Hematopoietic multipotent progenitor cell (in vitro differentiated cells): ENCODE results near the gene PRLHR. TPM values are rescaled to one million over a fixed set of nuclear protein-coding genes. Genes with fewer than 3 reads are reported as not detected.
A peak's percentile ranks its signal among the peaks of the same experiment; 100 is the strongest.
"Not testable (repeated sequence)": the region's sequence is repeated elsewhere in the genome, so short reads cannot be mapped to it uniquely, and the experiment has no call there.

Experiments used
- DNase-seq, 3 donors: peaks; one replicate each; pipeline ENCODE4 v3.0.0-alpha.2; 2011 to 2015; ENCODE audit warnings: low read depth in 2 of 3, low spot score in 2 of 3
- total RNA-seq: library from RNA; depleted of rRNA; stranded (reverse); fragments of >200 nt; gene quantifications from one replicate; pipeline ENCODE4 v1.2.3, GENCODE V29; 2012

Gene PRLHR
- not detected for total RNA-seq

DNA sequence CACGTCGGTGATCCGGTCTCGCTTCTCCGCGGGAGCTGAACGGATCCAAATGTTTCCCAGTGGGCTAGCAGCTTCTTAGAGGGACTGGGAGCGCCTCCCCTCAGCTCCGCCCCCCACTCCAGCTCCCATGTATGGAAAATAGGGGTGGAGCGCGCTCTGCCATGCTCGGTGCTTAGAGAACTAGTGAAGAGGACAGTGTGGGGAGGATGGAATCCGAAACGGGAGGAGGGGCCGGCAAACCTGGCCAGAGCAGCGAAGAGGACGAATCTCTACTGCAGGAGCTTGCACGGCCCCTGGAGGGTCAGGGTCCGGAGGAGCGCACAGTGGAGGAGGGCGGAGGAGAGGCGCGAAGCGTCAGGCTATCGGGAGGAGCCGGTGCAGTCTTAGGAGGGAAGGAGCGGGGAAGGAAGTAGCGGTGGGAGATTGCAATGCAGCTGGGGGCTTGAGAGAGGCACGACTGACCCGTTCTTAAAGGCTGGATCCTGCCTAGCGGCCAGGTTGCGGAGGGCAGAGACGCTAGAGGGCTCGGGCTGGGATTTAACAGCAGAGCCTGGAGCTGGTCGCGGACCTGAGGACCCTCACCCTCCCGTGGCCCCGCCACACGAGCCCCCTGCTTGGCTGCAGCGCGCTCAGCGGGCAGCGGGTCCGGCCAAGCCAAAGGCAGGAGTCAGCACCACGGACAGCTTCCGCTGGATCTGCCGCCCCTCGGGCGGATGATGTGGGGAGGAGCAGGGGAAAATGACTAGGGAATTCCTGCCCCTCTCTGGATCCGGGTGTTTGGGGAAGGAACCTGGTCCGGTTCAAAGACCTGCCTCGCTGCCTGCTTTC, at the start of gene PRLHR:
Gene PRLHR, minus strand, starts transcription at position 51 of the 828 bp plus-strand sequence. CDS start 404 bp downstream, outside the sequence.
- DNase-seq: peak in 2 of 3 donors; percentile 11 to 20

DNA sequence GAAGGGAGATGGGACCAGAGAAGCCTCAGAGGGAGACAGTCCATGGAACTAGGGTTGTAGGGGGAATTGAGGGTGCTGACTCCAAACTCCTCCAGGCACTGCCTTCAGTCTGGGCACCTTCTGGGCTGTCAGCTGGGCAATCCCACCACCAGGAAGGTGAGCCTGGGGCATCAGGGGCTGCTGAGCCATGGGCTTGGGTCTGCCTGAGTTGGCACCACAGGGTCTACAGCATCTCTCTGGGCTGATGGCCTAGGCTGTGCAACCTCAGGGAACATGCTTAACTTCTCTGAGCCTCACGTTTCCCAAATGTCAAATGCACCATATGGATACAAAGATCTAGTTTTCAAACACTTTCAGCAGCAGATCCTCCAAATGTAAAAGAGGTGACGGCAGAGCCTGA, 46.8 kb upstream of the PRLHR start:
- no peak for DNase-seq

DNA sequence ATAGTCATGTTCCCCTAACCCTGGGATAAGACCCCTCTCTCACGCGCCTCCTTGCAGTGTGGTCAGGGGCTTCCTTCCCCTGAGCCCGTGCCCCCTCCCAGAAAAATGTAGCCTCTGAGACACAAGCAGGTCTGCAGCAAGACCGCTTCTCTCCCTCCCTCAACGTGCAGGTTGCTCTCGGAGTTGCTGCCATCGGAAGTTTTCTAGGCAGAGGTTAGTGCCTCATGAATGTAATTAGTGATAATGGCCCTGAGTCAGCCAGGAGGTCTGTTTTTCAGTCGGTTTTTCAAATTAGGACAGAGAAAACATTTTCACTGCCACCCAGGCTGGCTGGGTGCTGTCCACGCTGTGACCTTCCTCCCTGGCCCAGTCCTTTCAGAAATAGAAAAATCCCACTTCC, 43.2 kb upstream of the PRLHR start:
- DNase-seq: no peak

DNA sequence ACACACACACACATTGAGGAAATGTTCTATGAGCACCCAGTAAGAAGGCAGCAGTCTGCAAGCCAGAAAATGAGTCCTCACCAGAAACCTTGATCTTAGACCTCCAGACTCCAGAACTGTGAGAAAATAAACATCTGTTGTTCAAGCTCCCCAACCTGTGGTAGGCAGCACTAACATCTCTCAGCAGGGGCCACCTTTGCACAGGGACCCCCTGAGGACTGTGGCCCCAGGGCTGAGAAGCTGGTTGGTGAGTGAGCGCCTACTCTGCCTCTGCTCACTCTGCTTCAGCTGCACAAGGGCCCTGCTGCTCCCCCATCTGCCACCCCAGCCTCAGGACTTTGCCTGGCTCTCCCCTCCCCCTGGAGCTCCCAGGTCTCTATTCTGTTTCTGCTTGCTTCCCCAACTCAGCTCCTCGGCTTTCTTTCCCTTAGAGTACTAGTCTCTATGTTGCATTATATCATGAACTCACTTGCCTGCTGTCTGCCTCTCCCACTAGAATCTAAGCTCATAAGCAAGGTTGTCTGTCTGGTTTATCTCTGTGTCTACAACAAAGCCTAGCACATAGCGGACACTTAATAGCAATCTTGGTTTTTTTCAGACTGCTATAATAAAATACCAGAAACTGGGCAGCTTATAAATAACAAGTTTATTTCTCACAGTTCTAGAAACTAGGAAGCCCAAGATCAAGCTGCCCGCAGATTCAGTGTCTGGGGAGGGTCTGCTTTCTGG, 40.4 kb upstream of the PRLHR start:
- DNase-seq: no peak

DNA sequence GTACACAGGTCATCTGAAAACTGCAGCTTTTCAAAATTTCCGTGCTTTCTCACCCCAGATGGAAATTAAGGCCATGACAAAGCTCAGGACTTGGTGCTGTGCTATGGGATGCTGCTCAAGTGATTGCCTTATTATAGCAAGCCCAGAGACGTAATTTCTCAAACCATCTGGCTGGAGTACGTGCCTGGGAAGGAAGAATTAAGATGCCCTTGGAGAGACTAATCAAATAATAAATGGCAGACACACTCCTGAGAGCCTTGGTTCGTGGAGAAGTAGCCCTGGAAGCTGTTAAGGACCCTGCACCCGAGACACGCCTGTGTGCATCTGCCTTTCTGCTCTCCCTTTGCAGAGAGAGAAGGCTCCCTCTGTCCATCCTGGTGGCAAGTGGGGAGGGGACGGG, 38.3 kb upstream of the PRLHR start:
- no peak for DNase-seq

DNA sequence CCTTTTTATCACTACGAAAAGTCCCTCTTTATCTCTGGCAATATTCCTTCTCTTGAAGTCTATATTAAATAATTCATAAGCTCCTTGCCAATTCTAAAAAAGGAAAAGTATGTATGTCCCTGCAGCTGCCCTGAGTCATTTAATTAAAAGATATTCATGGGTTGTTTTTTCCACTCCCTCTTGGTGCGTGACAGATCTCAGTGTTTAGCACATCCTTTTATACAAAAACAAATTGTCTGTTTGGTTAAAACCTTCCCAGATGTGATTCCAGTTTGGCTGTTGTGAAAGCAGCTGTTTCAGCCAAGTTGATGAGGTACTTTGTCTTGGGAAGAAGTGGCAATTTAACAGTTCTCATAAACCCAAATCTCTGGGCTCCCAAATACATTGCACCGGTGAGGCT, 33.8 kb upstream of the PRLHR start:
- no peak for DNase-seq

DNA sequence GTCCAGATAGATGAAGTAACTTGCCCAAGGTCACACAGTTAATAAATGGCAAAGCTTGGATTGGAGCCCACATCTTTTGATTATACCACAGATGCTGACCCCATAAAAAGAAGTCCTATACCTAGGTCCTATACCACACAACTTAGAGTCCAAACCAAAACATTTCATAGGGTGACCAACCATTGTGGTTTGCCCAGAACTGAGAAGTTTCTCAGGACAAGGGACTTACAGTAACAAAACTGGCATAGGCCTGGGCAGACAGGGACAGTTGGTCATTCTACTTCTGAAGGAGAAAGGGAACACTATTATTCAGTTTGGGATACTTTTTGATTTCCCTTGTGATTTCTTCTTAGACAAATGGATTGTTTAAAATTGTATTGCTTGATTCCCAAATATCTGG, 32.9 kb upstream of the PRLHR start:
- no peak for DNase-seq

DNA sequence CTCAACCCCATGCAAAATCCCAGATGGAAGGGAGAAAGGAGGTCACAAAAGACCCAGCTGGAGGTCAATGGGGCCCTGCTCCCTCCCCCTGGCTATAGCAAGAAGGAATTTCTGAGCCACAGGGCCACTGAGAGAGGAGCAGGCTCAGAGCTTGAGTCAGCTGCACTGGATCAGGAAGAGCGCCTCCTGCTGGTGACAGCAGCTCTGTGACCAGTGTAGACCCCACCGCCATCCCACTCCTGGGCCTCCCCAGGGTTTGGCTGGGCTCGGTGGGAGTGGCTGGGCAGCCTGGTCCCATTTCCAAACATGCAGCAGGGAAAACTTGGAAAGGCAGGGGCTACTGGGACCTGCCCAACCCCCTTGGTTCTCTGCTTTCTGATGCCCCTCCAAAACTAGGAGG, 31.5 kb upstream of the PRLHR start:
- DNase-seq: no peak

DNA sequence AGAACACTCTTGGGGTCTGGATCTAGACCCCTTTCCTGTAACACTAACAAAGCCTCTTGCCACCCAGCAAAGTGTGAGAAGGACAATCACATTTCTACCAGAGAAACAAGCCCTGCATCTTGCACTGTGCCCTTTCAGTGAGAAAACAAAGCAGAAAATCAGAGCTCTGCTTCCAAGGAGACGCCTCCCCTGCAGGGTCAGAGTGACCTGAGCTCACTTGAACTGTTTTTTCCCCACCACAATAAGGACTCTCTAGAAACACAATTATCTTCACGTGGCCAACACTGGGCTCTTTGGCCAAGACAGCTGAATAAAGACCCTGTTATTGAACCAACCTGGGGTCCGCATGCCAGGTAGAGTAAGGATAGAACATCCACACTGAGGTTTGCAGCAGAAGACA, 30.1 kb upstream of the PRLHR start:
- no peak for DNase-seq

DNA sequence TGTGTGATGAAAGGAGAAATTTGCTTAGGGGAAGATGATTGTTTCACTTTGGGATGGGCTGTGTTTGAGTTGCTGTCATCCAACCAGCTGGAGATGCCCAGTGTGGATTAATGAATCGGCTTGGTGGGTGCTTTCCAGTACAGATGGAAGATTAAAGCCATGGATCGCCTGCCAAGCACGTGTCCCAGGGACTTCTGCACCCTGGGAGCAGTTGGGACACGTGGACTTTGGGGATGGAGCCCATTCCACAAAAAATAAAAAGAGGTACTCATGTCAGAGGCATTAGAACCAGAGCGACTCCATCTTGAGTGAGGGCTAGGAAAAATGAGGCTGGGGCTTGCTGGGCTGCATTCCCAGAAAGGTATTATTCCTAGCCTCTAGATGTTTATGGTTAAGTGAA, 29.3 kb upstream of the PRLHR start:
- no peak for DNase-seq

DNA sequence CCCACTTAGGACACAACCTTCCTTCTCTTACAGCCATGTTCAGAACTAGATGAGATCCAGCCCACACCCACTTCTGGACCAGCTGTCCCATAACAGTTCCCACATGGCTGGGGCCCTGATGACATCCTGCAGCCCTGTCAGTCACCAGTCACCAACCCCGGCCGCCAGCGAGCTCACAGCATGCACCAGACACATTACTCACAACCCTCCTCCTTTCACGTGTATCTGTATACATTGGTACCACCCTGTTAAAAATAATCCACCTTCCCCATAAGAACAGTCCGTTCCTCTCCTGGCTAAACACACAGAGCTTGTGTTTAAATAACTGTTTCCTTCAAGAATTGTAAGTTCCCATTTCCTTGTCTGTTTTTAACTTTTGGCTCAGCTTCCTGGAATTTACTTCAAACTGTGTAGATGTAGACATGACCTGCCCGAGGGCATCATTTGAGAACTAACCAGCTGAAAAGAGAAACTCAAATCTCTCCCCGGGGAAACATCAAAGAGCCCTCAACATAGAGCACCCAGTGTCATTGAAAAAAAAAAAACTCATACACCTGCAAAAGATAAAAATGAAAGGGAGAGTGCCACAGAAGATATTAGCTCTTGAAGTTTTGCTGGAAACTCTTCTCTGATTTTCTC, 26.0 kb upstream of the PRLHR start:
- no peak for DNase-seq

DNA sequence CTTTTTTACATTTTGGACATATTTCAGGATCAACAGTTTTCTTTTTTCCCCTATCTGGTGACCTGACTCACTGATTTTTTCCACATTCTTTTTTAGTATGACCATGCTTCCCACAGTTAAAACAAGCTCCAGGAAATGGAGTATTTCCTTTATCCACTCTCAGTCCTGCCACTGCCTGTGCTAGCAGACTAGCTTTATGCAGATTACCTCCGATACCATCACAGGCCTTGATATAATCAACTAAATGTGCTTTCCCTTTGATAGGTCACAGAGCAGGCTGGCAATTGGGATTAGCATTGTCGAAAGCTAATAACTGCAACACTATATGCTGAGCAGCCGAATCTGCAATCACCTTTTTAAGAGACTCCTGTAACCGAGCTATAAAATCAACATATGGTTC, 18.4 kb upstream of the PRLHR start:
- not testable (repeated sequence) for DNase-seq

DNA sequence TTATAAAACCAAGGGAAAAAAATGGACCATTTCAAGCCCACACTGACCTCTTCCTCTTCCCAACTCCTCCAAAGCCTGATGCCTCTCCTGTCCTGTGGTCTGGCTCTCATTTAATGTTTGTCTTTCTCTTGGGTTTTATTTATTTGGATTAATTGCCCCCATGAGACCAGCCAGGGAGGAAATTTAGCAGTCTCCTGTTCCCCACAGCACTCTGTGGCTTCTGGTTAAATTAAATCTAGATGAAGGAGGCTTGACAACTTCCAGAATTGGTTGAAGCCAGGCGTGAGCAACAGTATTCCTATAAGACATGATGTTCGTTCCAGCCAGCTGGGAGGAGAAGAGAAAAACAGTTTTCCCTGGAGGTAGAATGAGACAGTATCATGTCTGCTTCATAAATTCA, 15.1 kb upstream of the PRLHR start:
- no peak for DNase-seq

DNA sequence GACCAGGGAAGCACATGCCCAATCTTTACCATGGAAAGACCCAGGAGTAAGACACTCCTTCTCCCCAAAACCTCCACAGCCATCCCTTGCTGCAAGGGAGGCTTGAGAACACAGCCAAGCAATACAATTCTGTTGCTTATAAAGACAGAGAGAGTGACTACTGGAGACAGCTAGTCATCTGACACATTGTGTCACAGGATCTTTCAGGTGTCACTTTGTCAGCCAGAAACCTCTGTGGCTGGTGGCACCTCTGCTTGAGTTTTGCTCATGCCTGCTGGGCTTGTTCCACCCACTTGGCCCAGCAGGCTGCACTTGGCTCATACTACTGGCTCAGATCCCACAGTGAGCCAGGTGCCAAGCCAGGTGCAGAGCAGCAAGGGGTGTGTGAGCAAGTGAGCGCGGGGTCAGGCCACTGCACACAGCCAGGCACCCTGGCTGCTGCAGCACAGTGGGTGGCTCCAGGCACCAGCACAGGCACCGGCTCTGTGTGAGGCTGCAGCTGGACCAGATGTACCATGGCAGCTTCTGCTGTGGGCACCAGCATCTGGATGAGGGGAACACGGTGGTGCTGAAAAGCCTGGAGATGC, 12.4 kb upstream of the PRLHR start:
- no peak for DNase-seq

DNA sequence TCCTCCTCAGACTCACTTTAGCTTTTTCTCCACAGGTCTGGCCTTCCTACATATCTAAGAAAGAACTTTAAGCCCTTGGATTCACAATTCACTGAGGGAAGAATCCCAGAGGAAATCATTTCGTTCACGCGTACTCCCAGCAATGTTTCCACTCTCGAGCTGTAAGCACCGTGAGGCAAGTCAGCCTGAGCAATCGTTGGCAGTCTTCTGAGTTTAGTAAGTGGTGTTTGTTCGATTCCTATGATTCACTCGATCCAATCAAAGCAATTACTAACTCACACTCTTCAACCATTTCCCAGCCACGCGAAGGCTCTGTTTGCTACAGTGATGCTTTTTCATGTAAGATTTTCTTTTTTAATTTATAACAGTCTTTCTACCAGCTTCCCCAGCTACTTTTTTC, 10.2 kb upstream of the PRLHR start:
- DNase-seq: no peak

DNA sequence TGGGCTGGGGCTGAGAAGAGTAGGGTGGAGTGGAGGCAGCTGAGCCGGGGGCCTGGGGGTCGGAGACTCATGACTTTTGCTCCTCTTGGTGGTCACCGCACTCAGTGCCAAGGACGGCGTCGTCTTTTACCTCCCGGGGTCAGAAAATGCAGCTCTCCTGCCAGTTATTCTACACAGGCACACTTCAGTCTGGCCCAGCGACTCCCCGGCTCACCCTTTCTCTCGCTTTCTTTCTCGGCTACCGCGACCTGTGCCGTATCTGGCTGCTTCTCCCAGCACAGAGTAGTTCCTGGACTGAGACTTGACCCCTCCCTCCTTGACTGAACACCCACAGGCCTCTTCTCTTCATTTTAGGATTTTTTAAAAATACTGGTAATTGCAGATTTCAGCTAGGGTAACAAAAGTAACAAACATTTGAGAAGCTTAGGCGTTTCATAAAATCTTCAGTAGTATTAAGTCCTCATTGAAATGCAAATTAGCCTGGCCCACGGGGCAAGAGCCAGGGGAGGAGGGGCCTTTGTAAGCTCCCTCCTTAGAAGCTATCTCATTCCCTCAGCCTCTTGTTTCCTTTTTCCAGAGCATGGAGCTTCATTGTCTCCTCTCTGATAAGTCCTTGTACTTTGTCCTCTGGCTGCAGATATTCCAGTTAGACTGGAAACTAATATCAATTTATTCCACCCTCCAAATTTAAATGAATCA, 1.1 kb upstream of the PRLHR start:
- no peak for DNase-seq

DNA sequence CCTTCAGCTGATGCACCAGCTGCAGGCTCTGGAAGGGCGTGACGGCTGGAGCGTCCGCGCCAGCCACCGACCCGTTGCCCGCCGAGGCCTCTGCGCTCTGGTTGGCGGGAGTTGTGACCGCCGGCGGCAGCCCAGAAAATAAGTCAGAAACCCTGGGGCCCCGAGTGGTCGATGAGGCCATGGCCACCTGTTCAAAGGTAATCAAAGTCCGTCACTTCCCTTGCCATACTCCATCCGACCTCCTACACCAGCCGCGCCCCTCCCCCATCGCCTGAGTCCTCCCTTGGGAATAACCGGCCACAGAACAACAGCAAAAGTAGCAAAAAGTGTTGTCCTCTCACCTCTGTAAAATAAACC, 406 bp downstream of the PRLHR start:
- no peak for DNase-seq

DNA sequence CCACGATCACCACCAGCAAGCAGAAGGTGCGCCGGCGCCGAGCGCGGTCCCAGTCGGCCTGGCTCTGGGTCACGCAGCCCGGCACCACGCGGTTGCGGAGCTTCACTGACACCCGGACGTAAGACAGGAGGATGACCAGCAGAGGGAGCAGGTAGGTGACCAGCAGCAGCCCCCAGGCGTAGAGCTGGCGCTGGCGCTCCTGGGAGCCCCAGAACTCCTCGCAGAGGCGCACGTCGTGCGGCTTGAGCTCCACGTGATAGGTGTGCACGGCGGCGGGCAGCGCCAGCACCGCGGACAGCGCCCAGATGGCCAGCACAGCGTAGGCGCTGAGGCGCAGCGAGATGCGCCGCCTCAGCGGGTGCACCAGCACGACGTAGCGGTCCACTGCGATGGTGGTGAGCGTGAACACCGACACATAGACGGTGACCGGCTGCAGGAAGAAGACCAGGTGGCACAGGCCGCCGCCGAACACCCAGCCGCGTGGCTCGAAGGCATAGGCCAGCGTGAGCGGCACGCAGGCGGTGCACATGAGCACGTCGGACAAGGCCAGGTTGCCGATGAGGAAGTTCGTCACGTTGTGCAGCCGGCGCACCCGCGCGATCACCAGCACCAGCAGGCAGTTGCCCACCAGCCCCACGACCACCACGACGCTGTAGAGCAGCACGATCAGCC, 920 bp downstream of the PRLHR start:
- DNase-seq: peak; percentile 5 to 66 (median 63)

DNA sequence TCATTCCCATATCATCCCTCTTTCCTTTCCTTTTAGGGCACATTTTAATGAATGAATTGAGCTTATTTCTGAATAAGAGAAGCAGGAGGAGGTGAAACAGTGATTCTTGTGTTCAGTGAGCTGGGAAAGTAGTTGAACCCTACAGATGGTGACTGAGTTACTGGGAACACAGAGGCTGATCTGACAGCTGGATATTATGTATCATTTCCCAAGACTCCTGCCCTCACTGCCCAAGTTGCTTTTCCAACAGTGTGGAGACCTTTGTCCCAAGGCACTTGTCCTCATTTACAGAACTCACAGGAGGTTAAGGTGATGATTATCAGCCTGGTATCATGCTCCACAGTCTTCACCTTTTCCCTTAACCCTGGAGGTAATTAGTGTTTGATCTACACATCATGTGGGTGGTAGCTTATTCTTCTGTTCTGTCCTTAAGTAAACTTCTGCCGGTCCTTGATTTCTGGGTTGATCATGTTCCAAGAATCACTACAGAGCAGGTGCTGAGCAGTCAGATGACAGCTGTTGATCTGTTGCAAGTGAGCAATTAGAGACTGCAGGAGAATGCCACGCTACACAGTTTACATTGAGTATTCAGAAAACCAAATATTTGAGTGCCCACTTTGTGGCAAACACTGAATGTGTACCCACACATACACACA, 2.6 kb downstream of the PRLHR start:
- no peak for DNase-seq

DNA sequence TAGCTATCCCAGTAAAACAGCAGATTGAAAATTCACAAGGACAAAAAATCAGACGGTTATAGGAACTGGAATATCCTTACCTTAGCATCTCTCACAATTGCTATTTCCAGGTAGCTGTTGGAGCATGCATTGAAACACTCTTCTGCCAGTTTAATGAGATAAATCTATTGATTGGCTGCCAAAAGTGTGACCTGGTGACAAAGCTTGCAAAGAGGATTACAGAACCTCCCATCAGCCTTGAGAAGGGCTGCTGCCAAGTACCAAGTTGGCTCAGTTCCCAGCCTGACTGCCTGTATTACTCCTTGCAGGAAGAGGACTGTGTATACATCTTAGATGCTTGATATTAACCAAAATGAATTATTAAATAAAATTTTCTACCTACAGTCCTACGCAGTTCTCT, 5.1 kb downstream of the PRLHR start:
- DNase-seq: no peak
